ENCODE results near the gene DGKH. TPM values are rescaled to one million over a fixed set of nuclear protein-coding genes. Genes with fewer than 3 reads are reported as not detected.

DGKH gene
- total RNA-seq, 1 experiment from 2014 or later: 22.8 TPM

DNA sequence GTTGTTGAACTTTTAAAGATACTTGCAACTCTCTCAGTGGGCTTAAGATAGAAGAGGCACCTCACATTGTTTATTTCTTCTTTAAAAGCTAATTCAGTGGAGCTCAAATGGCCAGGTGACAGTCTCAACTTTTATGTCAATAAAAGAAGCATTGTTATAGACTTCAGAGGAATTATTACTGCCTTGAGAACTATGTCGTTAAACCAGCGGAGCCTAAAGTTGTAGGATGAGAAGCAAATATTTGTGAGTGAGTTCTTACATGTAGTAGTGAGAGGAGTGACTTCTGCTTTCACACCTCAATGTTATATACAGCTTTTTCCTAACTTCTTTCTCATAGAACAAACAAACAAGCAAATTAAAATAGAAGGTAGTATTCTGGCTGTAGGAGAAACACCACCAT, 31.2 kb upstream of the DGKH start:
- intact Hi-C loops (cut with micrococcal nuclease; ENCODE audit: unreplicated experiment) (no loop called here), in situ Hi-C loops (cut with HindIII; ENCODE audit: low pct_unique_long_range_greater_than_20kb, low sequenced_read_pairs) (no loop called here)
- no peaks in the 10 kb centered on the region for H3K27me3 ChIP-seq (ENCODE audit: control insufficient read depth, insufficient read depth, low read length)
- H3K4me3 ChIP-seq (ENCODE audit: low read depth in 2 of 2, low read length in 2 of 2): no peak overlapping the region
- DNase-seq (ENCODE audit: low read depth, low spot score): no peak
- H3K4me1 ChIP-seq (ENCODE audit: control insufficient read depth, insufficient read depth, low read length): no peaks in the 10 kb centered on the region
- ChIA-PET CTCF (no interaction called here), POLR2A (no interaction called here)
- BruUV-seq (replicated peaks): no TSS peak
- no peaks in the 10 kb centered on the region for H3K36me3 ChIP-seq (ENCODE audit: control insufficient read depth, insufficient read depth, low read length)
- ATAC-seq: no peak; the same call in 1 of the 2 replicates
- H3K9me3 ChIP-seq (ENCODE audit: control insufficient read depth, insufficient read depth, low read depth, low read length): no peaks in the 10 kb centered on the region
- TF ChIP-seq SIN3A (IDR thresholded peaks at IDR 0.05; ENCODE audit: borderline replicate concordance, insufficient read depth, low read depth, low read length) (no peak), TCF7L2 (IDR thresholded peaks at IDR 0.05; ENCODE audit: low read depth, low read length) (no peak), POLR2AphosphoS5 (IDR thresholded peaks at IDR 0.05; ENCODE audit: low read depth, low read length) (no peak)
- TF ChIP-seq, protein P1, sequence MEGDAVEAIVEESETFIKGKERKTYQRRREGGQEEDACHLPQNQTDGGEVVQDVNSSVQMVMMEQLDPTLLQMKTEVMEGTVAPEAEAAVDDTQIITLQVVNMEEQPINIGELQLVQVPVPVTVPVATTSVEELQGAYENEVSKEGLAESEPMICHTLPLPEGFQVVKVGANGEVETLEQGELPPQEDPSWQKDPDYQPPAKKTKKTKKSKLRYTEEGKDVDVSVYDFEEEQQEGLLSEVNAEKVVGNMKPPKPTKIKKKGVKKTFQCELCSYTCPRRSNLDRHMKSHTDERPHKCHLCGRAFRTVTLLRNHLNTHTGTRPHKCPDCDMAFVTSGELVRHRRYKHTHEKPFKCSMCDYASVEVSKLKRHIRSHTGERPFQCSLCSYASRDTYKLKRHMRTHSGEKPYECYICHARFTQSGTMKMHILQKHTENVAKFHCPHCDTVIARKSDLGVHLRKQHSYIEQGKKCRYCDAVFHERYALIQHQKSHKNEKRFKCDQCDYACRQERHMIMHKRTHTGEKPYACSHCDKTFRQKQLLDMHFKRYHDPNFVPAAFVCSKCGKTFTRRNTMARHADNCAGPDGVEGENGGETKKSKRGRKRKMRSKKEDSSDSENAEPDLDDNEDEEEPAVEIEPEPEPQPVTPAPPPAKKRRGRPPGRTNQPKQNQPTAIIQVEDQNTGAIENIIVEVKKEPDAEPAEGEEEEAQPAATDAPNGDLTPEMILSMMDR (IDR thresholded peaks at IDR 0.05): no peak
- TF ChIP-seq, protein P2, sequence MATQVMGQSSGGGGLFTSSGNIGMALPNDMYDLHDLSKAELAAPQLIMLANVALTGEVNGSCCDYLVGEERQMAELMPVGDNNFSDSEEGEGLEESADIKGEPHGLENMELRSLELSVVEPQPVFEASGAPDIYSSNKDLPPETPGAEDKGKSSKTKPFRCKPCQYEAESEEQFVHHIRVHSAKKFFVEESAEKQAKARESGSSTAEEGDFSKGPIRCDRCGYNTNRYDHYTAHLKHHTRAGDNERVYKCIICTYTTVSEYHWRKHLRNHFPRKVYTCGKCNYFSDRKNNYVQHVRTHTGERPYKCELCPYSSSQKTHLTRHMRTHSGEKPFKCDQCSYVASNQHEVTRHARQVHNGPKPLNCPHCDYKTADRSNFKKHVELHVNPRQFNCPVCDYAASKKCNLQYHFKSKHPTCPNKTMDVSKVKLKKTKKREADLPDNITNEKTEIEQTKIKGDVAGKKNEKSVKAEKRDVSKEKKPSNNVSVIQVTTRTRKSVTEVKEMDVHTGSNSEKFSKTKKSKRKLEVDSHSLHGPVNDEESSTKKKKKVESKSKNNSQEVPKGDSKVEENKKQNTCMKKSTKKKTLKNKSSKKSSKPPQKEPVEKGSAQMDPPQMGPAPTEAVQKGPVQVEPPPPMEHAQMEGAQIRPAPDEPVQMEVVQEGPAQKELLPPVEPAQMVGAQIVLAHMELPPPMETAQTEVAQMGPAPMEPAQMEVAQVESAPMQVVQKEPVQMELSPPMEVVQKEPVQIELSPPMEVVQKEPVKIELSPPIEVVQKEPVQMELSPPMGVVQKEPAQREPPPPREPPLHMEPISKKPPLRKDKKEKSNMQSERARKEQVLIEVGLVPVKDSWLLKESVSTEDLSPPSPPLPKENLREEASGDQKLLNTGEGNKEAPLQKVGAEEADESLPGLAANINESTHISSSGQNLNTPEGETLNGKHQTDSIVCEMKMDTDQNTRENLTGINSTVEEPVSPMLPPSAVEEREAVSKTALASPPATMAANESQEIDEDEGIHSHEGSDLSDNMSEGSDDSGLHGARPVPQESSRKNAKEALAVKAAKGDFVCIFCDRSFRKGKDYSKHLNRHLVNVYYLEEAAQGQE (IDR thresholded peaks at IDR 0.05; ENCODE audit: insufficient read depth in 1 of 2, low read depth in 2 of 2, low read length in 1 of 2): no peak
- no peak overlapping the region for H3K27ac ChIP-seq (ENCODE audit: low read length)

DNA sequence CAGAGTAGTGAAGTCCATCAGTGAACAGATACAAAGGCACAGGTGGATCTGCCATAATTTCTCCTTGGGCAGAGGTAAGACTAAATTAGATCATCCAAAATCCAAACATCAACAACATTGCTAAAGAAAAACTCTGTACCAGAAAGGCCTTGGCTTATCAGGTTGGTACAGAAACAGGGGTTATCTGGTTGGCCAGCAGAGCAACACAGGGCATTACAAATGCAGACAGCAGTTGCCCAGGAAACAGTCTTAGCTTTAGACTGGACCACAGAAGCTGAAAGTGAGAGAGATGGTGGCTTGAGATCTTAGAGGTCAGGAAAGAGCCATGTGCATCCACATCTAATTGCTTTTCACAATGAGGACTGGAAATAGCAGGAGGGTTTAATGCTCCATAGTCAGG, 26.6 kb upstream of the DGKH start:
- CTCF ChIA-PET: no interaction called here
- Histone ChIP-seq H3K4me3 (ENCODE audit: low read depth in 2 of 2, low read length in 2 of 2) (no peak overlapping the region), H3K27ac (ENCODE audit: low read length) (no peak overlapping the region), H3K9me3 (ENCODE audit: control insufficient read depth, insufficient read depth, low read depth, low read length) (no peaks in the 10 kb centered on the region), H3K36me3 (ENCODE audit: control insufficient read depth, insufficient read depth, low read length) (no peaks in the 10 kb centered on the region), H3K4me1 (ENCODE audit: control insufficient read depth, insufficient read depth, low read length) (no peaks in the 10 kb centered on the region), H3K27me3 (ENCODE audit: control insufficient read depth, insufficient read depth, low read length) (no peaks in the 10 kb centered on the region)
- in situ Hi-C loops (cut with HindIII; ENCODE audit: low pct_unique_long_range_greater_than_20kb, low sequenced_read_pairs): no loop called here
- ATAC-seq (no peak), DNase-seq (ENCODE audit: low read depth, low spot score) (no peak)
- POLR2A ChIA-PET: no interaction called here
- intact Hi-C loops (cut with micrococcal nuclease; ENCODE audit: unreplicated experiment): no loop called here
- no peak for TF ChIP-seq TCF7L2 (IDR thresholded peaks at IDR 0.05; ENCODE audit: low read depth, low read length)
- TF ChIP-seq, protein P2 (IDR thresholded peaks at IDR 0.05; ENCODE audit: insufficient read depth in 1 of 2, low read depth in 2 of 2, low read length in 1 of 2): no peak
- no TSS peak for BruUV-seq (replicated peaks)
